ENCODE measurements around the gene PDF.
"Not testable (repeated sequence)": the region's sequence is repeated elsewhere in the genome, so short reads cannot be mapped to it uniquely, and the experiment has no call there.

Gene PDF, protein sequence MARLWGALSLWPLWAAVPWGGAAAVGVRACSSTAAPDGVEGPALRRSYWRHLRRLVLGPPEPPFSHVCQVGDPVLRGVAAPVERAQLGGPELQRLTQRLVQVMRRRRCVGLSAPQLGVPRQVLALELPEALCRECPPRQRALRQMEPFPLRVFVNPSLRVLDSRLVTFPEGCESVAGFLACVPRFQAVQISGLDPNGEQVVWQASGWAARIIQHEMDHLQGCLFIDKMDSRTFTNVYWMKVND
- total RNA-seq, result 0 to 6.3 (median 2.1) reads per million in 9 experiments

DNA sequence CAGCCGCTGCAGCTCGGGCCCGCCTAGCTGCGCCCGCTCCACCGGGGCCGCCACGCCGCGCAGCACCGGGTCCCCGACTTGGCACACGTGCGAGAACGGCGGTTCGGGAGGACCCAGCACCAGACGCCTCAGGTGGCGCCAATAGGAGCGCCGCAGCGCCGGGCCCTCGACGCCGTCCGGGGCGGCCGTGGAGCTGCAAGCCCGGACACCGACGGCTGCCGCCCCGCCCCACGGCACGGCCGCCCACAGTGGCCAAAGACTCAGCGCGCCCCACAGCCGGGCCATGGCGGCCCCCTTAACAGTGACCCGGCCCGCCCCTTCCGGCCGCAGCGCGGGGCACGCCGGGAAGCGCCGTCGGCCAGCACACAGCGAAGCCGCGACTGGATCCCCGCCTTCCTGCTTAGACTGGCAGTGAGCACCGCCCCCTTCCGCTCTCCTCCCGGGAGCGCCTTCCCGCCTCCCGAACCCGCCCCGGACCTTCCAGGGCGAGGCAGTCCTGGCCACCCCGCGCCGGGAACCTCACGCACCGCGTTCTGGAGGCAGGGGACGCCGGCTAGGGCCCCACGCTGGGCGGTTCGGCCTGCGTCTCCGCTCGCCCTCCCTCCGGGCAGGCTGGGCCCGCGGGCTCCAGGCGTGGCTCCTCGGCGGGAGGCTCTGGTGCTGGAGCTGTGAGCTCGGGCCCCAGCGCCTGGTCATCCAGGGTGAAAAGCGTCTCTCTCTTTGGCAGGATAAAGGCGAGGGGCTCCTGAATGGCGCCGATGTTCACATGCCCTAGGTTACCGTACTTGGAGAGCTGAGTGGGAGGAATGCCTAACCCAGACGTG, at the start of gene PDF:
Gene PDF, minus strand, starts transcription at position 303 of the 824 bp plus-strand sequence. Its CDS starts 18 bp downstream, at position 285.
- Mint-ChIP-seq H3K4me1 (ENCODE audit: low read depth in 2 of 2) (peaks cover 20 to 35% of the 10 kb centered on the region in 2 donors), H3K36me3 (ENCODE audit: insufficient read depth) (peaks cover 47% of the 10 kb centered on the region), H3K27ac (peak within 1 kb of the TSS; percentile 19 to 72), H3K27me3 (no peaks in the 10 kb centered on the region), H3K9me3 (no peaks in the 10 kb centered on the region), H3K4me3 (peak within 1 kb of the TSS; percentile 77 to 78)
- peak; percentile 94 for ATAC-seq (replicated peaks)
- peak; percentile 70 to 72 (median 71) for DNase-seq

DNA sequence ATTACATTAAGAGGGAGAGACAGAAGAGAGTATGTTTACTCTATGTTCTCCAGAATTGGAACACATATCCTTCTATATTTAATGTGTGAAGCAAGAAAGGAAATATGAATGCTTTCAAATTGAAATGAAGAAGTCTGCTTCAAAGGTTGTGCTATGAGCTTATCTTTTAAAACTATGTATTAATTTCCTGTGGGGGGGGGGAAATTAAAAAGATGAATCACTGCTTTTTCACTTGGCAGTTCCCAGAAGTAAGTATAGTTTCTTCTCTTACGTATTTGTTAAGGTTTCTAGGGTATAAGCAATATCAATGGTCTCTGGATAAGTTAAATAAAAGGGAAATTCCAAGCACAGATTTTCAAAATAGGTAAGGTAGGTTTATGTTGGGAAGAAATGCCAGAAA, 48.4 kb upstream of the PDF start:
- Mint-ChIP-seq H3K9me3 (no peaks in the 10 kb centered on the region), H3K36me3 (ENCODE audit: insufficient read depth) (peaks cover 55% of the 10 kb centered on the region), H3K4me3 (no peak overlapping the region), H3K4me1 (ENCODE audit: low read depth in 2 of 2) (peaks cover 3 to 27% of the 10 kb centered on the region in 2 donors), H3K27me3 (no peaks in the 10 kb centered on the region), H3K27ac (peak overlapping the region in 1 of 2 donors; percentile 14)
- ATAC-seq (replicated peaks), result no peak
- no peak for DNase-seq

DNA sequence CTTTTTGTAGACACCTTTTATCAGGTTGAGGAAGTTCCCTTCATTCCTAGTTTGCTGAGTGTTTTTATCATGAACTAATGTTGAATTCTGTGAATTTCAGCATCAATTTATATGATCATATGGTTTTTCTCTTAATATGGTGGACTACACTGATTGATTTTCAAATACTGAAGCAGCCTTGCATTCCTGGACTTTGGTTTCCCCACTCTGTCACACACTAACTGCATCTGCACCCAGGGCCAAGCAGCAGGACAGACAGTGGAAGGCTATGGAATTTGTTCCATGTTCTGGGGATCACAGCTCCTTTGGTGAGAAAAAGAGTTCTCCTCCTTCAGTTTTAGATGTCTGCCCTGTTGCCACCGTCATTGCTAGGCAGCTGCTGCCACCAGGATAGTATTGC, 47.6 kb upstream of the PDF start:
- ATAC-seq (replicated peaks) (no peak), DNase-seq (no peak)
- Mint-ChIP-seq H3K9me3 (no peaks in the 10 kb centered on the region), H3K4me3 (no peak overlapping the region), H3K27ac (peak overlapping the region in 1 of 2 donors; percentile 20), H3K36me3 (ENCODE audit: insufficient read depth) (peaks cover 59% of the 10 kb centered on the region), H3K27me3 (no peaks in the 10 kb centered on the region), H3K4me1 (ENCODE audit: low read depth in 2 of 2) (peaks cover 3 to 30% of the 10 kb centered on the region in 2 donors)

DNA sequence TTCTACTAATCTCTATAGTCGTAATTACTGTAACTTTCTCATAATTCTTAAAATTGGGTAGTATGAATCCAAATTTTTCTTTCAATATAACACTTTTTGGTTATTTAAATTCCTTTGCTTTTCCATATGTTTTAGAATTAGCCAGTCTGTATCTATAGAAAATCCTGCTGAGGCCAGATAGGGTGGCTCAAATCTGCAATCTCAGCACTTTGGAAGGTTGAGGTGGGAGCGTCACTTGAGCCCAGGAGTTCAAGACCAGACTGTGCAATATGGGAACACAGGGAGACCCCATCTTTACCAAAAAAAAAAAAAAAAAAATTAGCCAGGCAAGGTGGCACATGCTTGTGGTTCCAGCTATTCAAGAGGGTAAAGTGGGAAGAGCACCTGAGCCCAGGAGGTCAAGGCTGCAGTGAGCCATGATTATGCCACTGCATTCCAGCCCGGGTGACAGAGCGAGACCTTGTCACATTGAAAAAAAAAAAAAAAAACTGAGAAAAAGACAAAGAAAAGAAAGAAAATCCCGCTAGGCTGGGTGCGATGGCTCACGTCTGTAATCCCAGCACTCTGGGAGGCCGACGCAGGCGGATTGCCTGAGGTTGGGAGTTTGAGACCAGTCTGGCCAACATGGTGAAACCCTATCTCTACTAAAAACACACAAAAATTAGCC, 46.1 kb upstream of the PDF start:
- Mint-ChIP-seq H3K4me3 (no peak overlapping the region), H3K9me3 (no peaks in the 10 kb centered on the region), H3K4me1 (ENCODE audit: low read depth in 2 of 2) (peaks cover 0 to 24% of the 10 kb centered on the region in 2 donors), H3K27ac (peak overlapping the region; percentile 28 to 35), H3K27me3 (no peaks in the 10 kb centered on the region), H3K36me3 (ENCODE audit: insufficient read depth) (peaks cover 57% of the 10 kb centered on the region)
- DNase-seq (no peak), ATAC-seq (replicated peaks) (no peak)

DNA sequence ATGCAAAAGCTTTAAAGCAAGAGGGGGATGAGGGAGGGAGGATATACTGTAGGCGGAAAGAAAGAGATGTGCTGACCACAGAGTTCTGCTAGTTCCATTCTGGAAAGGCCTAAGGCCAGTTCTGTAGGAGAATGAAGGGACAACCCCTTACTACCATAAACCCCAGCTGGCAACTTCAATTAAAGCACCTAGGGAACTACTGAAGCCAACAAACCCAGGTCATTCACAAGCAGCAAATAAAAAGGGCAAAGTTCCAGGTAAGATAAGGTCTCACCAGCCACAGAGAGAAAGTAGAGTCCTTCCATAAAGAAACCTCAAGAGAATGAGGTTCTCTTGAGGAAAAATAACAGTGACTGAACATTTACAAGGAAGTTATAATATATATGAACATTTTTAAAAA, 42.6 kb upstream of the PDF start:
- DNase-seq, result no peak
- H3K4me1 Mint-ChIP-seq (ENCODE audit: low read depth in 2 of 2), result peaks cover 0 to 30% of the 10 kb centered on the region in 2 donors
- no peak for ATAC-seq (replicated peaks)
- no peaks in the 10 kb centered on the region for H3K27me3 Mint-ChIP-seq
- H3K4me3 Mint-ChIP-seq, result no peak overlapping the region
- H3K36me3 Mint-ChIP-seq (ENCODE audit: insufficient read depth), result peaks cover 62% of the 10 kb centered on the region
- no peaks in the 10 kb centered on the region for H3K9me3 Mint-ChIP-seq
- peak overlapping the region in 1 of 2 donors; percentile 46 for H3K27ac Mint-ChIP-seq

DNA sequence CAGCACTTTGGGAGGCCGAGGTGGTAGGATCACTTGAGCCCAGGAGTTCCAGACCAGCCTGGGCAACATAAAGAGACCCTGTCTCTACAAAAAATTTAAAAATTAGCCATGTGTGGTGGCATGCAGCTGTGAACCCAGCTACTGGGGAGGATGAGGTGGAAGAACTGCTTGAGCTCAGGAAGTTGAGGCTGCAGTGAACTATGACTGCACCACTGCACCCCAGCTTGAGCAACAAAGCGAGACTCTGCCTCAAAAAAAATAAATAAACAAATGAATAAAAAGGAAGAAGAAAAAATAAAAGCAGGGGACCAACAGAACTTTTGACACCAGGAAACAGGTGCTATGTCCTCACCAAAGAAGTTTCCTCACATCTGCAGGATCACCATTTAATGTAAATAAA, 41.2 kb upstream of the PDF start:
- ATAC-seq (replicated peaks), result no peak
- Mint-ChIP-seq H3K4me3 (no peak overlapping the region), H3K36me3 (ENCODE audit: insufficient read depth) (peaks cover 70% of the 10 kb centered on the region)

DNA sequence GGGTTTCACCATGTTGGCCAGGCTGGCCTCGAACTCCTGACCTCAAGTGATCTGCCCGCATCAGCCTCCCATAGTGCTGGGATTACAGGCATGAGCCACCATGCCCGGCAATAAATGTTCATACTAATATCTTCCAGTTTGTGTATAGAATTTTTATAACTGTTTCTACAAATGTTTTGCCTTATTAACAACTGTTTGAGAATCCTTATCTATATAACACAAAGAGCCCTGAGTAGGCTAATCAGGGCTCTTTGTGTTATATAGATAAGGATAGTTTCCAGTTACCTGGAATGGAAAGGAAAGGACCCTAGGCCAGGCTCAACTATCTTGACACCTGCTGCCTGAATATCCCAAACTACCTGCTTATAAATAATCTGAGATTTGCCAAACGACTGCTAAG, 38.5 kb upstream of the PDF start:
- H3K9me3 Mint-ChIP-seq, result no peaks in the 10 kb centered on the region
- H3K27me3 Mint-ChIP-seq, result no peaks in the 10 kb centered on the region
- H3K27ac Mint-ChIP-seq, result no peak overlapping the region
- no peak overlapping the region for H3K4me3 Mint-ChIP-seq
- H3K36me3 Mint-ChIP-seq (ENCODE audit: insufficient read depth), result peaks cover 82% of the 10 kb centered on the region
- peaks cover 3 to 23% of the 10 kb centered on the region in 2 donors for H3K4me1 Mint-ChIP-seq (ENCODE audit: low read depth in 2 of 2)
- no peak for ATAC-seq (replicated peaks)
- no peak for DNase-seq

More for the DNA sequence above, 41.2 kb upstream of the PDF start:
- Mint-ChIP-seq H3K9me3 (no peaks in the 10 kb centered on the region), H3K4me1 (ENCODE audit: low read depth in 2 of 2) (peaks cover 0 to 24% of the 10 kb centered on the region in 2 donors), H3K27ac (peak overlapping the region; percentile 66 to 67), H3K27me3 (no peaks in the 10 kb centered on the region)
- no peak for DNase-seq

DNA sequence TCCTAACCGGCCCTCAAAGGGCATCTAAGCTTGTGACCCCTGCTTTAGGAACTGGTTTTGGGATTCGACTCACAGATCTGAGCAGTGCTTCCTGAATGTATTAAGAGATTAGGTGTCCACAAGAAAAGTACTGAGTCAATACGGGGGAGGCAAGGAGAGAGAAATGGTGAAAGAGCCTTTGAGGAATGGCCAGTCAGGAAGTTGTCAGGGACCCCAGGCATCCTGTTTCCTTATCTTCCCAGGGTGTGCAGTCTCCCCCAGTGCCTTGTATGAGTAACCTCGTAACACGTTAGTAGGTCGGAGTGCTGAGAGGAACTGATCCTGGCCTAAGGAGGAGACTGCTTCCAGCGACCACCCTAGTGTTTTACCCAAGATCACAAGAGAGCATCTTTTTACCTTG, 37.6 kb upstream of the PDF start:
- no peak overlapping the region for H3K4me3 Mint-ChIP-seq
- peak overlapping the region in 1 of 2 donors; percentile 35 for H3K27ac Mint-ChIP-seq
- peaks cover 79% of the 10 kb centered on the region for H3K36me3 Mint-ChIP-seq (ENCODE audit: insufficient read depth)
- no peaks in the 10 kb centered on the region for H3K27me3 Mint-ChIP-seq
- ATAC-seq (replicated peaks) (no peak), DNase-seq (no peak)
- peaks cover 3 to 15% of the 10 kb centered on the region in 2 donors for H3K4me1 Mint-ChIP-seq (ENCODE audit: low read depth in 2 of 2)
- no peaks in the 10 kb centered on the region for H3K9me3 Mint-ChIP-seq

DNA sequence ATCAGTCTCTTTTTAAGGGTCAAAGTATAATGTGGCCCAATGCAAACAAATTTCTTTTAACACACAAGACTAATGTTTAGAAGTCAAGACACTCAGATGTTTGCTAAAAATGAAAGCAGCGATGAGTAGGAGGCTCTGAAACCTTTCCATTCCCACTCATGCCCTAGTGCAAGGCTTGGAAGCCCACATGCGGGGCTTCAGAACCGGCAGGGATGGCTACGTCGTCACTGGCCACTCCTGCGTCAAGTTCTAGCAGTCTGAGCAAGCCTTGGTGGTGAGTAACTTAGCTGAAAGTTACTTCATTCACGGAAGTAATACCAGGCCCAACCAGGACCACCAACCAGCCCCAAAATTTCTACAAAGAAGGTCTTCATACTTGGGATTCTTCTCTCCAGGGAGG, 36.0 kb upstream of the PDF start:
- Mint-ChIP-seq H3K9me3 (no peaks in the 10 kb centered on the region), H3K4me1 (ENCODE audit: low read depth in 2 of 2) (peaks cover 6 to 20% of the 10 kb centered on the region in 2 donors), H3K4me3 (no peak overlapping the region), H3K36me3 (ENCODE audit: insufficient read depth) (peaks cover 74% of the 10 kb centered on the region), H3K27me3 (no peaks in the 10 kb centered on the region), H3K27ac (peak overlapping the region in 1 of 2 donors; percentile 35)
- no peak for ATAC-seq (replicated peaks)
- DNase-seq, result no peak

DNA sequence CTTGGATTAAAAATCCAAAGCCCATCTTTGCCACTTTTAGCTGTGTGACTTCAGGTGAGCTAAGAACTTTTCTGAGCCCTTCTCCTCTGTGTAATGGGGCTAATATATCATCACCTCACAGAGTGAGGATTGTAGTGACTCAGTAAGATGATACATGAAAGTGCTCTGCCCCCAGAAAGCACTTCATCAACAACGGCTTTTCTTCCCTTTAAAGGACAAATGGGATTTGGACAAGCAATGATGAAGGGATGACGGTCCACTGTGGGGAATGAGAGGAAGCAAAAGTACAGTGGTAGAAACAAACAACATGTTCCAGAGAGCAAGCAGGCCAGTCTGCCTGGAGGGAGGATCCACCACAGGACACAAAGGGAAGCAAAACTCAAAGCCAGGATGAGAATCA, 35.5 kb upstream of the PDF start:
- Mint-ChIP-seq H3K27ac (no peak overlapping the region), H3K9me3 (no peaks in the 10 kb centered on the region), H3K4me1 (ENCODE audit: low read depth in 2 of 2) (peaks cover 6 to 20% of the 10 kb centered on the region in 2 donors), H3K27me3 (no peaks in the 10 kb centered on the region), H3K36me3 (ENCODE audit: insufficient read depth) (peaks cover 74% of the 10 kb centered on the region), H3K4me3 (no peak overlapping the region)
- no peak for DNase-seq
- no peak for ATAC-seq (replicated peaks)

DNA sequence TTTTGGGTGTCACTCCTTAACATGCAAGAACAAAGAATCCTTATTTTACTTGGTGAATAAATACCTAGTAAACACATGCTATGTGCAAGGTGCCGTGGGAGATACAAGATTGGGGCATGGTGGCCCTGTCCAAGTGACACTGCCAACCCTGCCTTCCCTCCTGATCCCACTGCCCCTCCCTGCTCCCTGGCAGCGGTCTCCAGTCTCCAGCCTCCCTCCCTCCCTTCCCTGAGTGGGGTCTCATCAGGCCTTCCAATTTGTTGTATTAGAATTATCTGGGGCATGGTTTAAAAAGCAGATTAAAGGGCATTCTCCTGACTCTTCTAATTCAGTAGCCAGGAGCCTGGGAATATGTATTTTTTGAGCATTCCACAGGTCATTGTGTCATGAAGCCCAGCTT, 33.7 kb upstream of the PDF start:
- H3K36me3 Mint-ChIP-seq (ENCODE audit: insufficient read depth), result peaks cover 73% of the 10 kb centered on the region
- H3K4me3 Mint-ChIP-seq, result no peak overlapping the region
- no peaks in the 10 kb centered on the region for H3K27me3 Mint-ChIP-seq
- H3K9me3 Mint-ChIP-seq, result no peaks in the 10 kb centered on the region
- peaks cover 6 to 10% of the 10 kb centered on the region in 2 donors for H3K4me1 Mint-ChIP-seq (ENCODE audit: low read depth in 2 of 2)
- ATAC-seq (replicated peaks) (no peak), DNase-seq (no peak)
- peak overlapping the region; percentile 17 to 22 for H3K27ac Mint-ChIP-seq

DNA sequence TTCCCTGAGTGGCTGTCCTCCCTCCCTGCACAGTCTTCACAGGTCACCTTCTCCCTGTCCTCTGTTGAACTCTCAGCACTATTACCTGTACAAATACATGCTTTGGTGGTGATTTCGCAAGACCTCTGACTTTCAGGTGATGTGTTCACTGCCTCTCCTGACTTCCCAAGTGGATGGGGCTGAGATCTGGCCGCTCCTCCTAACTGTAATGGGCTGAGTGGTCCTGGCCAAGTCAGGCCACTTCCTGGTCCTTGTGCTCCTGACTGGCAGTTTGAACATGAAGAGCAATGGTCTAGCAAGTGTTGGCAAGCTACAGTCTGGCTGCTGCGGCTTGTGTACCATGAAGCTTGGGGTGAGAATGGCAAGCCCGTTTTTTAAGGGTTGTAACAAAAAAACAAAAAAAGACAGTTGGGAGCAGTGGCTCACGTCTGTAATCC, 32.9 kb upstream of the PDF start:
- H3K27me3 Mint-ChIP-seq, result no peaks in the 10 kb centered on the region
- peaks cover 68% of the 10 kb centered on the region for H3K36me3 Mint-ChIP-seq (ENCODE audit: insufficient read depth)
- DNase-seq (no peak), ATAC-seq (replicated peaks) (no peak)
- H3K27ac Mint-ChIP-seq, result peak overlapping the region in 1 of 2 donors; percentile 17
- no peaks in the 10 kb centered on the region for H3K9me3 Mint-ChIP-seq
- peaks cover 6 to 10% of the 10 kb centered on the region in 2 donors for H3K4me1 Mint-ChIP-seq (ENCODE audit: low read depth in 2 of 2)
- H3K4me3 Mint-ChIP-seq, result no peak overlapping the region

DNA sequence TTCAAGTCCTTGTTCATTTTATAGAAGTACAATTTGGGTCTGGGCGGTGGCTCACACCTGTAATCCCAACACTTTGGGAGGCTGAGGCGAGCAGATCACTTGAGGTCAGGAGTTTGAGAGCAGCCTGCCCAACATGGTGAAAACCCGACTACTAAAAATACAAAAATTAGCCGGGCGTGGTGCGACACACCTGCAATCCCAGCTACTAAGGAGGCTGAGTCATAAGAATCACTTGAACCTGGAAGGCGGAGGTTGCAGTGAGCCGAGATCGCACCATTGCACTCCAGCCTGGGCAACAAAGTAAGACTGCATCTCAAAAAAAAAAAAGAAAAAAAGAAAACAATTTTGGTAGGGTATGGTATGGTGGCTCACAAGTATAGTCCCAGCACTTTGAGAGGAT, 29.7 kb upstream of the PDF start:
- peaks cover 4 to 10% of the 10 kb centered on the region in 2 donors for H3K4me1 Mint-ChIP-seq (ENCODE audit: low read depth in 2 of 2)
- H3K27ac Mint-ChIP-seq; ATAC-seq (replicated peaks); H3K27me3 Mint-ChIP-seq; DNase-seq; H3K4me3 Mint-ChIP-seq; H3K9me3 Mint-ChIP-seq: not testable (repeated sequence)
- H3K36me3 Mint-ChIP-seq (ENCODE audit: insufficient read depth), result peaks cover 55% of the 10 kb centered on the region

Measured in effector memory CD8-positive, alpha-beta T cell (primary cell).